Esophagus squamous epithelium (tissue), 4 donors: ENCODE results near the gene MICU2.

Experiments used
- POLR2A ChIP-seq, 4 donors: fragments of 450-650 bp; IDR thresholded peaks; one replicate each; pipeline ENCODE4 v1.6.1; 2017; ENCODE audit warnings: antibody characterized with exemption in 4 of 4, mild to moderate bottlenecking in 4 of 4, moderate library complexity in 3 of 4
- TF ChIP-seq, protein P1 (sequence below), 6 experiments: fragments of 450-650 bp in 4 of 6; fragments of 200-600 bp in 2 of 6; sonication (generic) in 2 of 6; IDR thresholded peaks; one replicate each; pipeline ENCODE4 v1.5.1; 2016 to 2019; ENCODE audit warnings: antibody characterized with exemption in 6 of 6, mild to moderate bottlenecking in 4 of 6, moderate library complexity in 4 of 6

DNA sequence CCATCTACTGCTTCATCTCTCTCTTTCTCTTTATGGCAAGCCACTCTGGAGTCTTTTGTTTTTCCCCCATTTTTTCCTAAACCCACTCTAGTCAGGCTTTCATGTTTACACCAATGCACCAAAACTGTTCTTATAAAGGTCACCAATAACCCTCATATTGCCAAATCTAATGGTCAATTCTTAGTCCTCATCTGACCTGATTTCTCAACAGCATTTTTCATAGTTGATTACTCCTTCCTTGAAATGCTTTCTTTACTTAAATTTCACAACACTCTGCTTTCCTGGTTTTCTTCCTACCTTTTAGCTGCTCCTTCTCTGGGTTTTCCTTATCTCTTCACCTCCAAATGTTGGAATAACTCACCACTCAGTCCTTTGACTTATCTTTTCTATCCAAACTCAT lies 47.9 kb downstream of the MICU2 start:
- no peak for TF ChIP-seq POLR2A (IDR thresholded peaks at IDR 0.05)
- TF ChIP-seq, protein P1, sequence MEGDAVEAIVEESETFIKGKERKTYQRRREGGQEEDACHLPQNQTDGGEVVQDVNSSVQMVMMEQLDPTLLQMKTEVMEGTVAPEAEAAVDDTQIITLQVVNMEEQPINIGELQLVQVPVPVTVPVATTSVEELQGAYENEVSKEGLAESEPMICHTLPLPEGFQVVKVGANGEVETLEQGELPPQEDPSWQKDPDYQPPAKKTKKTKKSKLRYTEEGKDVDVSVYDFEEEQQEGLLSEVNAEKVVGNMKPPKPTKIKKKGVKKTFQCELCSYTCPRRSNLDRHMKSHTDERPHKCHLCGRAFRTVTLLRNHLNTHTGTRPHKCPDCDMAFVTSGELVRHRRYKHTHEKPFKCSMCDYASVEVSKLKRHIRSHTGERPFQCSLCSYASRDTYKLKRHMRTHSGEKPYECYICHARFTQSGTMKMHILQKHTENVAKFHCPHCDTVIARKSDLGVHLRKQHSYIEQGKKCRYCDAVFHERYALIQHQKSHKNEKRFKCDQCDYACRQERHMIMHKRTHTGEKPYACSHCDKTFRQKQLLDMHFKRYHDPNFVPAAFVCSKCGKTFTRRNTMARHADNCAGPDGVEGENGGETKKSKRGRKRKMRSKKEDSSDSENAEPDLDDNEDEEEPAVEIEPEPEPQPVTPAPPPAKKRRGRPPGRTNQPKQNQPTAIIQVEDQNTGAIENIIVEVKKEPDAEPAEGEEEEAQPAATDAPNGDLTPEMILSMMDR (IDR thresholded peaks at IDR 0.05), result no peak
